ENCODE measurements around the gene KLHL2. TPM values are rescaled to one million over a fixed set of nuclear protein-coding genes. Genes with fewer than 3 reads are reported as not detected.

KLHL2 gene
- polyA plus RNA-seq, 12 donors: 7.0 to 12.4 (median 8.5) TPM; not detected in 1

DNA sequence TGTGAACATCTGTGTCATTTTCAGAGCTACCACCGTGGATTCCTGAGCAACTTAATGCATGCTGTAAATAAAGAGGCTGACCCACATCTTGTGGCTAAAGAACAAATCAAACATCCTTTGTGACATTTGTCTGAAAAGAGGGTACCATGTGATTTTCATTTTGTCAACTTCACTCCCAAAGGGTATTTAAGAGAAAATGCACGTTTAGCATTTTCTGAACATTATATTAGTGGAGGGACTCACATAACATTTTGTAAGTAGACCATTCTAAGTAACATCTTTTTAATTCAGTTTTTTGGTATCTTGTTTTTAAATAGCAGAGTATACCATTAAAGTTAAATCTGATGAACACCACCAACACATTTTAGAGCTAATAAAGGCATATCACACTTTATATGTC is 154.4 kb downstream of the KLHL2 start:
- no peak for DNase-seq

GRCh38 chr4:165364452-165365080 is 157.2 kb downstream of the KLHL2 start:
- no peak for DNase-seq

DNA sequence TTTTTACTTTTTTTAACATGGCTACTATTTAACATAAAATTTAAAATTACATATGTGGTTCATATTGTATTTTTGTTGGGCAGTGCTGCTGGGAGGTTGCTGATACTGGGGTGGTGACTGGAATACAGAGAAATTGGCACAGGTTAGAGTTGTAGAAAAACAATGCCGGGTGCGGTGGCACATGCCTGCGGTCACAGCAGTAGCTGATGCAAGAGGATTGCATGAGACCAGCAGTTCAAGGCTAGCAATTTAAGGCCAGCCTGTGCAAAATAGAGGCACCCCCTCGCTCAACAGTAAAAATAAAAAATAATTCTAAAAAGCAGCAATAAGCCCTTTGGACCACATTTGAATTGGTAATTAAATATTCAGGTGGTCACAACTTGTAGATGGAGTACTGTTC is 159.7 kb downstream of the KLHL2 start:
- DNase-seq: no peak

DNA sequence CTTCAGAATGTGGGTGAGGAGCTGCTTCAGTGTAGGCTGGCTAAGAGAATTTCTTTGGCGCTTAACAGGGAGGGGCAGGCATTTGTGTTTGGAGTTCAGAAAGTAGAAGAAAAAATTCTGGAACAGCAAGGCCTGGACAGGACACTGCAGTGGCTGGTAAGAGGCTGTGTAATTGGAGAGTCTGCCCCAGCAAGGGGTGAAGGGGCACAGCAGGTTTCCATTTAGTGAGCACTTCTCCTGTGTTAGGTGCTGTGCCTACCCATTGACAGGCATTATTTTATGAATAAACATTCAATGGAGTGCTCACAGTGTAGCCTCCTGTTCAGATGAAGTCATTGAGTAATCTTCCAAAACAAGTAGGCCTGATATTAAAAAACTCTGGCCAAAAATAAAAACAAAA is 160.8 kb downstream of the KLHL2 start:
- DNase-seq: no peak

GRCh38 chr4:165368567-165368966 is 161.2 kb downstream of the KLHL2 start:
- DNase-seq: no peak

DNA sequence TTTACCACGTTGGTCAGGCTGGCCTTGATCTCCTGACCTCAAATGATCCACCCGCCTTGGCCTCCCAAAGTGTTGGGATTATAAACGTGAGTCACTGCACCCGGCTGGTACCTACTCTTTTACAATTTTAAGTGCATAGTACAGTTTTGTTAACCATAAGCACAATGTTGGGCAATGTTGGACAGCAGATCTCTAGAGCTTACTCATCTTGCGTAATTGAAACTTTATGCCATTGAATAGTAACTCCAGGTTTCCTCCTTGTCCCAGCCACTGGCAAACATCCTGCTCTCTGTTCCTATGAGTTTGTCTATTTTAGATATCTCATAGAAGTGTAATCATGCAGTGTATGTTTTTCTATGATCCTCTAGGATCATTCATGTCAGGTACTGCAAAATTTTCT is 162.2 kb downstream of the KLHL2 start:
- no peak for DNase-seq

DNA sequence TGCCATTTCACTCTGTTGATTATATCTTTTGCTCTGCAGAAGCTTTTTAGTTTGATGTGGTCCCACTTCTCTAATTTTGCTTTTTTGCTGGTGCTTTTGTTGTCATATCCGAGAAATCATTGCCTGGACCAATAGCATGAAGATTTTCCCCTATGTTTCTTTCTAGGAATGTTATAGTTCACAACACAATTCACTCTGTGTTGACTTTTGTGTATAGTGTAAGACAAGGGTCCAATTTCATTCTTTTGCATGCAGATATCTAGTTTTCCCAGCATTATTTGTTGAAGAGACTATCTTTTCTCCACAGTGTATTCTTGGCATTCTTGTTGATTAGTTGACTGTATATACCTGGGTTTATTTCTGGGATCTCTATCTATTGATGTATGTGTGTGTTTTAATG is 163.2 kb downstream of the KLHL2 start:
- no peak for DNase-seq

Other genes starting within 250 kb of the KLHL2 start
- 1 to 10 TPM in 11 of 12 donors, not detected in 1; 2.2 to 7.7 (median 3.3) TPM for gene TRIM61, start 229.9 kb upstream of the KLHL2 start, polyA plus RNA-seq (ENCODE audit: insufficient read length in 12 of 12)
- gene TRIM60, start 175.6 kb upstream of the KLHL2 start, polyA plus RNA-seq (ENCODE audit: insufficient read length in 12 of 12): not detected
- gene TRIM75, start 153.7 kb upstream of the KLHL2 start, polyA plus RNA-seq (ENCODE audit: insufficient read length in 12 of 12): under 1 TPM in 6 of 12 donors, not detected in 6; 0.09 to 0.31 (median 0.16) TPM
- gene TMEM192, start 94.7 kb upstream of the KLHL2 start, polyA plus RNA-seq (ENCODE audit: insufficient read length in 12 of 12): 10 to 100 TPM in 9 of 12 donors, 1 to 10 TPM in 2, not detected in 1; 8.4 to 16.7 (median 12.8) TPM
- 10 to 100 TPM in 11 of 12 donors, not detected in 1; 19.9 to 41.4 (median 29.3) TPM for gene MSMO1, start 120.1 kb downstream of the KLHL2 start, polyA plus RNA-seq (ENCODE audit: insufficient read length in 12 of 12)
- 100 to 1,000 TPM in 2 of 12 donors, 10 to 100 TPM in 9, not detected in 1; 53.7 to 131 (median 67.8) TPM for gene CPE, start 171.4 kb downstream of the KLHL2 start, polyA plus RNA-seq (ENCODE audit: insufficient read length in 12 of 12)

All from muscle of arm (tissue), 12 donors.